Psoas muscle (tissue), 8 donors: ENCODE data around the gene PRKAG2. TPM values are rescaled to one million over a fixed set of nuclear protein-coding genes. Genes with fewer than 3 reads are reported as not detected.
A peak's percentile ranks its signal among the peaks of the same experiment; 100 is the strongest.

Source experiments
- ATAC-seq, 4 donors: fragments of 200-7000 bp; cut with Tn5 transposase; one replicate each; pipeline ENCODE4 v1.9.1; 2020; ENCODE audit warnings: moderate library complexity in 3 of 4, mild to moderate bottlenecking in 2 of 4
- DNase-seq, 2 donors: peaks; one replicate each; pipeline ENCODE4 v3.0.0-alpha.2; 2020
- H3K27ac ChIP-seq: fragments of 200-600 bp; one replicate; pipeline ENCODE4 v1.8.0; 2022
- H3K27me3 ChIP-seq, 3 donors: fragments of 200-600 bp in 1 of 3; one replicate each; pipeline versions ENCODE4 v1.6.1 to v1.8.0; 2013 to 2022; ENCODE audit warnings: low read length in 2 of 3, mild to moderate bottlenecking in 2 of 3, moderate library complexity in 1 of 3; ENCODE audit not compliant: insufficient read depth in 3 of 3
- H3K36me3 ChIP-seq, 2 donors: fragments of 200-600 bp in 1 of 2; one replicate each; pipeline versions ENCODE4 v1.6.1 to v1.8.0; 2013 to 2022; ENCODE audit warnings: low read depth in 1 of 2, mild to moderate bottlenecking in 1 of 2, moderate library complexity in 1 of 2; ENCODE audit not compliant: insufficient read depth in 1 of 2
- H3K4me1 ChIP-seq: fragments of 200-600 bp; one replicate; pipeline ENCODE4 v1.8.0; 2022
- H3K4me3 ChIP-seq: fragments of 200-600 bp; one replicate; pipeline ENCODE4 v1.8.0; 2022; ENCODE audit warnings: mild to moderate bottlenecking
- H3K9me3 ChIP-seq: fragments of 200-600 bp; one replicate; pipeline ENCODE4 v1.8.0; 2022
- CTCF ChIP-seq: fragments of 200-600 bp; IDR thresholded peaks from one replicate; pipeline ENCODE4 v1.8.0; 2022; ENCODE audit warnings: antibody characterized with exemption
- WGBS, 3 donors: extraction: QIAGEN DNeasy Blood & Tissue Kit; methylation state at CpG; one replicate each; pipeline versions ENCODE4 v1.1.6 to v1.1.7; 2013; 5-methylcytosine and 5-hydroxymethylcytosine counted together
- intact Hi-C, 2 donors: fragments of 100-400 bp; cut with DNase I; formaldehyde crosslinking; loops; one replicate each; pipeline versions ENCODE4 v1.11.0 to v1.14.2; 2022
- polyA plus RNA-seq, 3 donors: library from polyadenylated mRNA; stranded (reverse); fragments of 200-250 nt; gene quantifications; one replicate each; pipeline ENCODE4 v1.2.3, GENCODE V29; 2013
- total RNA-seq, 4 donors: library from RNA; stranded (reverse); fragmentation: NEBNext Ultra II Directional in 2 of 4; extraction: Animal tissue kit (Norgen Biotek cat#: 25700) in 2 of 4; gene quantifications; one replicate each; pipeline versions ENCODE4 v1.2.1 to v1.2.4, GENCODE V29; 2021 to 2023
- donor health status: healthy with polysubstance abuse.
- donor health status: DM: no; HTN: no; CAD: no; lungs with moderate emphysema.
- donor health status: Bipolar disorder and iron deficiency.
- donor health status: healthy.
- donor health status: DM: yes; HTN: yes; CAD: no.
- donor health status: DM: no; HTN: no; CAD: no.
- donor health status: DM: no; HTN: no; CAD: no.
- donor health status: DM: yes; HTN: yes; CAD: no.

PRKAG2 gene
- total and polyA plus RNA-seq, 7 donors: 9.3 to 143 (median 19.8) TPM

- no peaks in the 10 kb centered on the region for H3K9me3 ChIP-seq
- H3K36me3 ChIP-seq: no peaks in the 10 kb centered on the region
- no peaks in the 10 kb centered on the region for H3K27me3 ChIP-seq
- DNase-seq: peak in 1 of 2 donors; percentile 49
- peaks cover 24% of the 10 kb centered on the region for H3K4me1 ChIP-seq
- H3K4me3 ChIP-seq: no peak overlapping the region
- 57 to 83% (median 74%) methylated on average over 23 to 25 of the region's 25 CpGs for WGBS, 3 donors
- TF ChIP-seq CTCF: no peak
- H3K27ac ChIP-seq: peak overlapping the region; percentile 30
- intact Hi-C loops: no loop called here
- ATAC-seq: peak in 3 of 4 donors; percentile 28 to 39 (median 34)
These were observed 164.8 kb downstream of the PRKAG2 start for GRCh38 chr7:151711906-151712809.

GRCh38 chr7:151711435-151711872 is 165.5 kb downstream of the PRKAG2 start:
- whole genome bisulfite sequencing, 3 donors: 92 to 95% (median 94%) methylated on average over 3 of the region's 3 CpGs
- H3K4me1 ChIP-seq: peaks cover 30% of the 10 kb centered on the region
- ATAC-seq: no peak

GRCh38 chr7:151710646-151711434 is 166.1 kb downstream of the PRKAG2 start:
- no peak for TF ChIP-seq CTCF
- intact Hi-C loops: no loop called here
- no peak overlapping the region for H3K27ac ChIP-seq
- H3K4me3 ChIP-seq: no peak overlapping the region
- no peaks in the 10 kb centered on the region for H3K9me3 ChIP-seq
- H3K27me3 ChIP-seq: no peaks in the 10 kb centered on the region
- ATAC-seq: no peak
- H3K36me3 ChIP-seq: no peaks in the 10 kb centered on the region
- no peak for DNase-seq
- H3K4me1 ChIP-seq: peaks cover 33% of the 10 kb centered on the region
- 82 to 91% (median 88%) methylated on average over 4 of the region's 4 CpGs for WGBS, 3 donors

More at GRCh38 chr7:151711435-151711872, 165.5 kb downstream of the PRKAG2 start:
- no peaks in the 10 kb centered on the region for H3K27me3 ChIP-seq
- intact Hi-C loops: no loop called here
- no peaks in the 10 kb centered on the region for H3K9me3 ChIP-seq
- TF ChIP-seq CTCF: no peak
- H3K27ac ChIP-seq: peak overlapping the region; percentile 30
- DNase-seq: no peak
- no peaks in the 10 kb centered on the region for H3K36me3 ChIP-seq
- H3K4me3 ChIP-seq: no peak overlapping the region

GRCh38 chr7:151710121-151710640 is 166.7 kb downstream of the PRKAG2 start:
- Histone ChIP-seq H3K9me3 (no peaks in the 10 kb centered on the region), H3K4me1 (peaks cover 39% of the 10 kb centered on the region), H3K36me3 (no peaks in the 10 kb centered on the region), H3K27ac (no peak overlapping the region), H3K4me3 (no peak overlapping the region), H3K27me3 (no peaks in the 10 kb centered on the region)
- TF ChIP-seq CTCF: no peak
- no peak for ATAC-seq
- 94 to 96% (median 95%) methylated on average over 18 of the region's 18 CpGs for WGBS, 3 donors
- intact Hi-C loops: no loop called here
- DNase-seq: peak in 1 of 2 donors; percentile 49
